T-helper 9 cell (primary cell): Measurements from ENCODE around the gene OPN3.

Source experiments
- DNase-seq: peaks from one replicate; pipeline ENCODE4 v3.0.0-alpha.2; 2020

OPN3 gene

GRCh38 chr1:241644259-241644658 is 4.1 kb upstream of the OPN3 start:
- DNase-seq, result no peak

- no peak for DNase-seq
Observed at GRCh38 chr1:241642593-241642944, 2.4 kb upstream of the OPN3 start.

- DNase-seq, result no peak
Observed at GRCh38 chr1:241641773-241642592, 1.8 kb upstream of the OPN3 start.

- DNase-seq, result no peak
Observed at GRCh38 chr1:241640867-241641622, 876 bp upstream of the OPN3 start.

- peak; percentile 9 for DNase-seq
Observed at GRCh38 chr1:241639623-241640148, 483 bp downstream of the OPN3 start.

GRCh38 chr1:241638909-241639622 is 1.1 kb downstream of the OPN3 start:
- no peak for DNase-seq

GRCh38 chr1:241638099-241638682 is 2.0 kb downstream of the OPN3 start:
- no peak for DNase-seq

GRCh38 chr1:241637604-241638003 is 2.6 kb downstream of the OPN3 start:
- no peak for DNase-seq

- DNase-seq, result no peak
Observed at GRCh38 chr1:241637046-241637590, 3.1 kb downstream of the OPN3 start.

GRCh38 chr1:241636291-241636690 is 3.9 kb downstream of the OPN3 start:
- no peak for DNase-seq

- DNase-seq, result no peak
Observed at GRCh38 chr1:241635556-241636152, 4.5 kb downstream of the OPN3 start.

- no peak for DNase-seq
Observed at GRCh38 chr1:241632987-241633386, 7.2 kb downstream of the OPN3 start.

GRCh38 chr1:241631674-241632073 is 8.5 kb downstream of the OPN3 start:
- DNase-seq, result no peak

GRCh38 chr1:241630899-241631298 is 9.3 kb downstream of the OPN3 start:
- DNase-seq, result no peak

- DNase-seq, result no peak
Observed at GRCh38 chr1:241630476-241630875, 9.7 kb downstream of the OPN3 start.

GRCh38 chr1:241630005-241630404 is 10.2 kb downstream of the OPN3 start:
- no peak for DNase-seq

- DNase-seq, result peak; percentile 5
Observed at GRCh38 chr1:241627453-241628259, 12.5 kb downstream of the OPN3 start.

GRCh38 chr1:241624935-241625334 is 15.2 kb downstream of the OPN3 start:
- DNase-seq, result no peak

- no peak for DNase-seq
Observed at GRCh38 chr1:241622669-241623068, 17.5 kb downstream of the OPN3 start.

GRCh38 chr1:241617426-241617825 is 22.7 kb downstream of the OPN3 start:
- DNase-seq, result no peak
